ENCODE data around the gene RPL37A.

Gene RPL37A

GRCh38 chr2:216545359-216545758 is 46.7 kb downstream of the RPL37A start:
- DNase-seq (ENCODE audit: low read depth) = no peak
- TF ChIP-seq CTCF (IDR thresholded peaks at IDR 0.05; ENCODE audit: low read length, missing control alignments) = no peak
- no peak overlapping the region for H3K4me3 ChIP-seq (replicated peaks; ENCODE audit: low read depth, low read length)

GRCh38 chr2:216546241-216546640 is 47.6 kb downstream of the RPL37A start:
- H3K4me3 ChIP-seq (replicated peaks; ENCODE audit: low read depth, low read length) = no peak overlapping the region
- no peak for TF ChIP-seq CTCF (IDR thresholded peaks at IDR 0.05; ENCODE audit: low read length, missing control alignments)
- no peak for DNase-seq (ENCODE audit: low read depth)

GRCh38 chr2:216546641-216547403 is 48.2 kb downstream of the RPL37A start:
- no peak for DNase-seq (ENCODE audit: low read depth)
- no peak for TF ChIP-seq CTCF (IDR thresholded peaks at IDR 0.05; ENCODE audit: low read length, missing control alignments)
- no peak overlapping the region for H3K4me3 ChIP-seq (replicated peaks; ENCODE audit: low read depth, low read length)

- TF ChIP-seq CTCF (IDR thresholded peaks at IDR 0.05; ENCODE audit: low read length, missing control alignments) = no peak
- no peak for DNase-seq (ENCODE audit: low read depth)
- no peak overlapping the region for H3K4me3 ChIP-seq (replicated peaks; ENCODE audit: low read depth, low read length)
These were observed 50.3 kb downstream of the RPL37A start for GRCh38 chr2:216548901-216549331.

- no peak overlapping the region for H3K4me3 ChIP-seq (replicated peaks; ENCODE audit: low read depth, low read length)
- no peak for DNase-seq (ENCODE audit: low read depth)
- no peak for TF ChIP-seq CTCF (IDR thresholded peaks at IDR 0.05; ENCODE audit: low read length, missing control alignments)
These were observed 51.5 kb downstream of the RPL37A start for GRCh38 chr2:216549926-216550690.

- no peak overlapping the region for H3K4me3 ChIP-seq (replicated peaks; ENCODE audit: low read depth, low read length)
- peak; percentile 73 for DNase-seq (ENCODE audit: low read depth)
- no peak for TF ChIP-seq CTCF (IDR thresholded peaks at IDR 0.05; ENCODE audit: low read length, missing control alignments)
These were observed 52.8 kb downstream of the RPL37A start for GRCh38 chr2:216551234-216552068.
